ENCODE measurements around the gene MUC12. TPM values are rescaled to one million over a fixed set of nuclear protein-coding genes. Genes with fewer than 3 reads are reported as not detected.

The MUC12 gene
- total and polyA plus RNA-seq, 9 of the 15 experiments (the other 6 are each of a cell fraction or from before 2014, with no cell fraction given), result 0.23 to 1.2 (median 0.79) TPM; not detected in 1

- TF ChIP-seq KDM4B (IDR thresholded peaks at IDR 0.05; ENCODE audit: borderline replicate concordance in 2 of 2, low read depth in 1 of 2), result 0 out of 4 replicates have a peak, but pooled peaks of 1 of the 2 experiments have one; percentile 43
- peak; percentile 49 for TF ChIP-seq POLR2G (IDR thresholded peaks at IDR 0.05; ENCODE audit: low read depth, low read length)
- TF ChIP-seq, protein P1, sequence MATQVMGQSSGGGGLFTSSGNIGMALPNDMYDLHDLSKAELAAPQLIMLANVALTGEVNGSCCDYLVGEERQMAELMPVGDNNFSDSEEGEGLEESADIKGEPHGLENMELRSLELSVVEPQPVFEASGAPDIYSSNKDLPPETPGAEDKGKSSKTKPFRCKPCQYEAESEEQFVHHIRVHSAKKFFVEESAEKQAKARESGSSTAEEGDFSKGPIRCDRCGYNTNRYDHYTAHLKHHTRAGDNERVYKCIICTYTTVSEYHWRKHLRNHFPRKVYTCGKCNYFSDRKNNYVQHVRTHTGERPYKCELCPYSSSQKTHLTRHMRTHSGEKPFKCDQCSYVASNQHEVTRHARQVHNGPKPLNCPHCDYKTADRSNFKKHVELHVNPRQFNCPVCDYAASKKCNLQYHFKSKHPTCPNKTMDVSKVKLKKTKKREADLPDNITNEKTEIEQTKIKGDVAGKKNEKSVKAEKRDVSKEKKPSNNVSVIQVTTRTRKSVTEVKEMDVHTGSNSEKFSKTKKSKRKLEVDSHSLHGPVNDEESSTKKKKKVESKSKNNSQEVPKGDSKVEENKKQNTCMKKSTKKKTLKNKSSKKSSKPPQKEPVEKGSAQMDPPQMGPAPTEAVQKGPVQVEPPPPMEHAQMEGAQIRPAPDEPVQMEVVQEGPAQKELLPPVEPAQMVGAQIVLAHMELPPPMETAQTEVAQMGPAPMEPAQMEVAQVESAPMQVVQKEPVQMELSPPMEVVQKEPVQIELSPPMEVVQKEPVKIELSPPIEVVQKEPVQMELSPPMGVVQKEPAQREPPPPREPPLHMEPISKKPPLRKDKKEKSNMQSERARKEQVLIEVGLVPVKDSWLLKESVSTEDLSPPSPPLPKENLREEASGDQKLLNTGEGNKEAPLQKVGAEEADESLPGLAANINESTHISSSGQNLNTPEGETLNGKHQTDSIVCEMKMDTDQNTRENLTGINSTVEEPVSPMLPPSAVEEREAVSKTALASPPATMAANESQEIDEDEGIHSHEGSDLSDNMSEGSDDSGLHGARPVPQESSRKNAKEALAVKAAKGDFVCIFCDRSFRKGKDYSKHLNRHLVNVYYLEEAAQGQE (IDR thresholded peaks at IDR 0.05; ENCODE audit: borderline replicate concordance), result peak; percentile 88
- TF ChIP-seq, protein P1 (CRISPR knock-in tag; IDR thresholded peaks at IDR 0.05; ENCODE audit: low read depth), result no peak
- TF ChIP-seq BCLAF1 (IDR thresholded peaks at IDR 0.05; ENCODE audit: borderline replicate concordance in 1 of 2, control insufficient read depth in 1 of 2, low read depth in 2 of 2, low read length in 1 of 2), result peak in 1 of 2 experiments; percentile 51; a peak in 1 of 4 replicates
- TF ChIP-seq SMAD4 (CRISPR knock-in tag; conservative IDR thresholded peaks at IDR 0.05), result peak; percentile 74
- 0 out of 2 replicates have a peak, but pooled peaks have one; percentile 51 for TF ChIP-seq SREBF2 (CRISPR knock-in tag; IDR thresholded peaks at IDR 0.05)
- TF ChIP-seq, protein P2, sequence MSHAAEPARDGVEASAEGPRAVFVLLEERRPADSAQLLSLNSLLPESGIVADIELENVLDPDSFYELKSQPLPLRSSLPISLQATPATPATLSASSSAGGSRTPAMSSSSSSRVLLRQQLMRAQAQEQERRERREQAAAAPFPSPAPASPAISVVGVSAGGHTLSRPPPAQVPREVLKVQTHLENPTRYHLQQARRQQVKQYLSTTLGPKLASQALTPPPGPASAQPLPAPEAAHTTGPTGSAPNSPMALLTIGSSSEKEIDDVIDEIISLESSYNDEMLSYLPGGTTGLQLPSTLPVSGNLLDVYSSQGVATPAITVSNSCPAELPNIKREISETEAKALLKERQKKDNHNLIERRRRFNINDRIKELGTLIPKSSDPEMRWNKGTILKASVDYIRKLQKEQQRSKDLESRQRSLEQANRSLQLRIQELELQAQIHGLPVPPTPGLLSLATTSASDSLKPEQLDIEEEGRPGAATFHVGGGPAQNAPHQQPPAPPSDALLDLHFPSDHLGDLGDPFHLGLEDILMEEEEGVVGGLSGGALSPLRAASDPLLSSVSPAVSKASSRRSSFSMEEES (CRISPR knock-in tag; IDR thresholded peaks at IDR 0.05), result no peak
- peak; percentile 87 for TF ChIP-seq CCNT2 (IDR thresholded peaks at IDR 0.05; ENCODE audit: borderline replicate concordance, extremely low read depth, insufficient read length, low read depth, low read length)
These were observed 3.4 kb upstream of the MUC12 start (continued) for GRCh38 chr7:100965723-100966541.

All from K562 (cell line).